HepG2 (cell line): ENCODE measurements around the gene PPP1R9B. TPM values are rescaled to one million over a fixed set of nuclear protein-coding genes. Genes with fewer than 3 reads are reported as not detected.
A peak's percentile ranks its signal among the peaks of the same experiment; 100 is the strongest.

Experiments used
- AHR ChIP-seq: IDR thresholded peaks from 2 replicates; pipeline ENCODE4 v1.6.1; 2018; ENCODE audit warnings: missing genetic modification reagents, missing compliant biosample characterization
- ATF7 ChIP-seq, 2 experiments: fragments of 450-650 bp in 1 of 2; sonication (generic) in 1 of 2; formaldehyde crosslinking in 1 of 2; IDR thresholded peaks; 2 replicates each; pipeline versions ENCODE4 v1.4.0 to v1.6.1; 2016 to 2020; ENCODE audit warnings: antibody characterized with exemption in 1 of 2, mild to moderate bottlenecking in 1 of 2, missing genetic modification reagents in 1 of 2
- CAMTA2 ChIP-seq: sonication (generic); formaldehyde crosslinking; IDR thresholded peaks from 2 replicates; pipeline ENCODE4 v1.4.0; 2020; ENCODE audit warnings: mild to moderate bottlenecking, missing genetic modification reagents, borderline replicate concordance
- ELK4 ChIP-seq: sonication (generic); formaldehyde crosslinking; IDR thresholded peaks from 2 replicates; pipeline ENCODE4 v1.9.0; 2021; ENCODE audit warnings: missing genetic modification reagents, borderline replicate concordance
- ESRRA ChIP-seq: sonication (generic); formaldehyde crosslinking; IDR thresholded peaks from 2 replicates; pipeline ENCODE4 v1.5.1; 2020; ENCODE audit warnings: mild to moderate bottlenecking, low read depth, missing genetic modification reagents
- KDM2A ChIP-seq: sonication (generic); formaldehyde crosslinking; IDR thresholded peaks from 2 replicates; pipeline ENCODE4 v1.4.0; 2020; ENCODE audit warnings: low read depth, missing genetic modification reagents, borderline replicate concordance
- KDM5B ChIP-seq: sonication (generic); formaldehyde crosslinking; IDR thresholded peaks from 2 replicates; pipeline ENCODE4 v1.4.0; 2020; ENCODE audit warnings: missing genetic modification reagents, mild to moderate bottlenecking, borderline replicate concordance
- MAZ ChIP-seq, 2 experiments: sonication (generic) in 1 of 2; formaldehyde crosslinking in 1 of 2; IDR thresholded peaks; 2 replicates each; pipeline versions ENCODE4 v1.5.0 to v1.6.1; 2012 to 2020; ENCODE audit warnings: low read depth in 2 of 2, mild to moderate bottlenecking in 2 of 2, borderline replicate concordance in 1 of 2, improper control_type of control experiment in 1 of 2, low read length in 1 of 2, missing genetic modification reagents in 1 of 2, moderate library complexity in 1 of 2
- MZF1 ChIP-seq: sonication (generic); formaldehyde crosslinking; IDR thresholded peaks from 2 replicates; pipeline ENCODE4 v1.8.1; 2023; ENCODE audit warnings: mild to moderate bottlenecking, missing genetic modification reagents, borderline replicate concordance
- NR2F2 ChIP-seq: IDR thresholded peaks from 2 replicates; pipeline ENCODE4 v1.6.1; 2012; ENCODE audit warnings: low read depth, inconsistent platforms, borderline replicate concordance
- RELA ChIP-seq: sonication (generic); formaldehyde crosslinking; IDR thresholded peaks from 2 replicates; pipeline ENCODE4 v1.4.0; 2020; ENCODE audit warnings: missing genetic modification reagents
- SALL1 ChIP-seq: sonication (generic); formaldehyde crosslinking; IDR thresholded peaks from 2 replicates; pipeline ENCODE4 v1.8.0; 2022; ENCODE audit warnings: mild to moderate bottlenecking, missing genetic modification reagents
- SAP130 ChIP-seq: IDR thresholded peaks from 2 replicates; pipeline ENCODE4 v1.6.1; 2016; ENCODE audit warnings: low read depth
- THAP11 ChIP-seq: IDR thresholded peaks from 2 replicates; pipeline ENCODE4 v1.6.1; 2016; ENCODE audit warnings: missing biosample characterization, missing genetic modification reagents
- THAP7 ChIP-seq: sonication (generic); formaldehyde crosslinking; IDR thresholded peaks from 2 replicates; pipeline ENCODE4 v1.8.1; 2023; ENCODE audit warnings: mild to moderate bottlenecking, missing genetic modification reagents
- ZFP1 ChIP-seq: IDR thresholded peaks from 2 replicates; pipeline ENCODE4 v1.6.1; 2016
- ZNF17 ChIP-seq: sonication (generic); formaldehyde crosslinking; IDR thresholded peaks from 2 replicates; pipeline ENCODE4 v1.5.0; 2020; ENCODE audit warnings: mild to moderate bottlenecking, missing genetic modification reagents
- ZNF225 ChIP-seq: sonication (generic); formaldehyde crosslinking; IDR thresholded peaks from 2 replicates; pipeline ENCODE4 v1.4.0; 2020; ENCODE audit warnings: mild to moderate bottlenecking, missing genetic modification reagents
- ZNF432 ChIP-seq: sonication (generic); formaldehyde crosslinking; IDR thresholded peaks from 2 replicates; pipeline ENCODE4 v1.5.0; 2020; ENCODE audit warnings: missing genetic modification reagents, mild to moderate bottlenecking, borderline replicate concordance
- ZNF670 ChIP-seq: sonication (generic); formaldehyde crosslinking; IDR thresholded peaks from 2 replicates; pipeline ENCODE4 v1.8.0; 2022; ENCODE audit warnings: mild to moderate bottlenecking, missing genetic modification reagents, borderline replicate concordance
- ZNF709 ChIP-seq: sonication (generic); formaldehyde crosslinking; IDR thresholded peaks from 2 replicates; pipeline ENCODE4 v1.5.0; 2020; ENCODE audit warnings: mild to moderate bottlenecking, missing genetic modification reagents
- ZNF75D ChIP-seq: sonication (generic); formaldehyde crosslinking; IDR thresholded peaks from 2 replicates; pipeline ENCODE4 v1.8.1; 2023; ENCODE audit warnings: missing genetic modification reagents, mild to moderate bottlenecking, borderline replicate concordance
- ZSCAN9 ChIP-seq: IDR thresholded peaks from 2 replicates; pipeline ENCODE4 v1.6.1; 2016; ENCODE audit warnings: borderline replicate concordance
- polyA plus RNA-seq, 8 experiments: library from polyadenylated mRNA; depleted of rRNA in 3 of 8; stranded (reverse) in 7 of 8; unstranded in 1 of 8; fragments of >200 nt; fragmentation: Illumina TruSeq in 4 of 8; extraction: Trizol in 4 of 8; gene quantifications; 2 replicates each; pipeline versions ENCODE4 v1.2.1 to v1.2.3, GENCODE V29; 2011 to 2016; ENCODE audit warnings: low read depth in 4 of 8, missing spikeins in 1 of 8, mixed read lengths in 1 of 8; ENCODE audit not compliant: insufficient read depth in 1 of 8
- total RNA-seq, 5 experiments: library from RNA; depleted of rRNA; stranded (reverse); fragments of >200 nt; fragmentation: Illumina TruSeq; extraction: Trizol; gene quantifications; 2 replicates each; pipeline ENCODE4 v1.2.3, GENCODE V29; 2016; ENCODE audit warnings: low read depth in 1 of 5
- TF ChIP-seq, protein P1 (sequence below), 2 experiments: fragments of 450-650 bp in 1 of 2; sonication (generic) in 1 of 2; formaldehyde crosslinking; IDR thresholded peaks; 2 replicates each; pipeline versions ENCODE4 v1.5.0 to v1.8.0; 2020 to 2022; ENCODE audit warnings: mild to moderate bottlenecking in 1 of 2, missing genetic modification reagents in 1 of 2
- TF ChIP-seq, protein P2 (sequence below): sonication (generic); formaldehyde crosslinking; IDR thresholded peaks from 2 replicates; pipeline ENCODE4 v1.5.0; 2020; ENCODE audit warnings: missing genetic modification reagents

PPP1R9B gene
- total and polyA plus RNA-seq, 2 of the 13 experiments (the other 11 are each of a cell fraction or from before 2014, with no cell fraction given), result 9.4 to 15.8 TPM

GRCh38 chr17:50113624-50114320, 36.7 kb downstream of the PPP1R9B start (continued):
- TF ChIP-seq CAMTA2 (no peak), ZNF709 (CRISPR knock-in tag) (no peak), ATF7 (IDR thresholded peaks at IDR 0.05) (no peak), ATF7 (CRISPR knock-in tag; IDR thresholded peaks at IDR 0.05) (no peak), KDM5B (CRISPR knock-in tag) (0 out of 2 replicates have a peak, but pooled peaks have one; percentile 44), ZNF225 (no peak), SALL1 (CRISPR knock-in tag) (peak; percentile 8; the same call in 1 of the 2 replicates), ELK4 (CRISPR knock-in tag) (no peak), KDM2A (CRISPR knock-in tag) (0 out of 2 replicates have a peak, but pooled peaks have one; percentile 37), ZNF670 (no peak), ZNF75D (CRISPR knock-in tag) (no peak), THAP7 (no peak), ZFP1 (no peak), SAP130 (no peak), MAZ (IDR thresholded peaks at IDR 0.05; ENCODE audit: borderline replicate concordance, low read depth, low read length) (no peak), MAZ (CRISPR knock-in tag; IDR thresholded peaks at IDR 0.05; ENCODE audit: low read depth) (0 out of 2 replicates have a peak, but pooled peaks have one; percentile 22), ESRRA (CRISPR knock-in tag) (peak; percentile 55; the same call in 1 of the 2 replicates), ZNF17 (CRISPR knock-in tag) (no peak), THAP11 (CRISPR knock-in tag) (no peak), RELA (CRISPR knock-in tag) (no peak), ZNF432 (CRISPR knock-in tag) (no peak), MZF1 (CRISPR knock-in tag) (no peak), ZSCAN9 (CRISPR knock-in tag) (no peak), AHR (CRISPR knock-in tag) (no peak), NR2F2 (peak; percentile 65)
- TF ChIP-seq, protein P1, sequence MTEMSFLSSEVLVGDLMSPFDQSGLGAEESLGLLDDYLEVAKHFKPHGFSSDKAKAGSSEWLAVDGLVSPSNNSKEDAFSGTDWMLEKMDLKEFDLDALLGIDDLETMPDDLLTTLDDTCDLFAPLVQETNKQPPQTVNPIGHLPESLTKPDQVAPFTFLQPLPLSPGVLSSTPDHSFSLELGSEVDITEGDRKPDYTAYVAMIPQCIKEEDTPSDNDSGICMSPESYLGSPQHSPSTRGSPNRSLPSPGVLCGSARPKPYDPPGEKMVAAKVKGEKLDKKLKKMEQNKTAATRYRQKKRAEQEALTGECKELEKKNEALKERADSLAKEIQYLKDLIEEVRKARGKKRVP (CRISPR knock-in tag; IDR thresholded peaks at IDR 0.05), result no peak
- TF ChIP-seq, protein P2, sequence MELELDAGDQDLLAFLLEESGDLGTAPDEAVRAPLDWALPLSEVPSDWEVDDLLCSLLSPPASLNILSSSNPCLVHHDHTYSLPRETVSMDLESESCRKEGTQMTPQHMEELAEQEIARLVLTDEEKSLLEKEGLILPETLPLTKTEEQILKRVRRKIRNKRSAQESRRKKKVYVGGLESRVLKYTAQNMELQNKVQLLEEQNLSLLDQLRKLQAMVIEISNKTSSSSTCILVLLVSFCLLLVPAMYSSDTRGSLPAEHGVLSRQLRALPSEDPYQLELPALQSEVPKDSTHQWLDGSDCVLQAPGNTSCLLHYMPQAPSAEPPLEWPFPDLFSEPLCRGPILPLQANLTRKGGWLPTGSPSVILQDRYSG (CRISPR knock-in tag), result no peak
